Prostate gland (tissue), 2 donors: ENCODE measurements around the gene ANLN.

Experiments
- CTCF ChIP-seq, 4 experiments: fragments of 200-600 bp in 2 of 4; fragments of 450-650 bp in 2 of 4; sonication (generic) in 2 of 4; IDR thresholded peaks; 1 replicate in 3 of 4; 2 replicates in 1 of 4; pipeline ENCODE4 v1.5.1; 2016 to 2019; ENCODE audit warnings: antibody characterized with exemption in 4 of 4, mild to moderate bottlenecking in 2 of 4, moderate library complexity in 2 of 4
- POLR2A ChIP-seq: fragments of 450-650 bp; IDR thresholded peaks from one replicate; pipeline ENCODE4 v1.6.1; 2016; ENCODE audit warnings: antibody characterized with exemption, mild to moderate bottlenecking
- POLR2AphosphoS5 ChIP-seq: sonication (generic); formaldehyde crosslinking; IDR thresholded peaks from one replicate; pipeline ENCODE4 v1.6.1; 2017; ENCODE audit warnings: antibody characterized with exemption

GRCh38 chr7:36468370-36469101 is 78.9 kb downstream of the ANLN start:
- TF ChIP-seq CTCF (IDR thresholded peaks at IDR 0.05) (no peak), POLR2A (no peak), POLR2AphosphoS5 (no peak)
